ENCODE data around the gene MAG.

Gene MAG

GRCh38 chr19:35299523-35300338 is 7.8 kb downstream of the MAG start:
- DNase-seq = peak in 1 of 2 experiments; percentile 72

- DNase-seq = no peak
Observed at GRCh38 chr19:35300339-35300649, 8.3 kb downstream of the MAG start.

- DNase-seq = no peak
Observed at GRCh38 chr19:35301961-35302360, 10.0 kb downstream of the MAG start.

- no peak for DNase-seq
Observed at GRCh38 chr19:35302446-35302845, 10.5 kb downstream of the MAG start.

GRCh38 chr19:35303357-35303915 is 11.5 kb downstream of the MAG start:
- DNase-seq = no peak

GRCh38 chr19:35304036-35304435 is 12.1 kb downstream of the MAG start:
- DNase-seq = no peak

- DNase-seq = no peak
Observed at GRCh38 chr19:35305181-35305580, 13.2 kb downstream of the MAG start.

- peak; percentile 33 to 69 for DNase-seq
Observed at GRCh38 chr19:35306473-35307246, 14.7 kb downstream of the MAG start.

- DNase-seq = no peak
Observed at GRCh38 chr19:35307931-35308330, 16.0 kb downstream of the MAG start.

- DNase-seq = no peak
Observed at GRCh38 chr19:35308910-35309309, 16.9 kb downstream of the MAG start.

GRCh38 chr19:35309481-35310279 is 17.7 kb downstream of the MAG start:
- no peak for DNase-seq

GRCh38 chr19:35310331-35310730 is 18.4 kb downstream of the MAG start:
- no peak for DNase-seq

- DNase-seq = no peak
Observed at GRCh38 chr19:35310811-35311465, 19.0 kb downstream of the MAG start.

- no peak for DNase-seq
Observed at GRCh38 chr19:35311901-35312665, 20.1 kb downstream of the MAG start.

- no peak for DNase-seq
Observed at GRCh38 chr19:35313587-35313986, 21.6 kb downstream of the MAG start.

GRCh38 chr19:35314031-35314430 is 22.1 kb downstream of the MAG start:
- no peak for DNase-seq

- DNase-seq = no peak
Observed at GRCh38 chr19:35314858-35315470, 23.0 kb downstream of the MAG start.

- DNase-seq = no peak
Observed at GRCh38 chr19:35315883-35316282, 23.9 kb downstream of the MAG start.

- DNase-seq = no peak
Observed at GRCh38 chr19:35316560-35316959, 24.6 kb downstream of the MAG start.

GRCh38 chr19:35317464-35318043 is 25.6 kb downstream of the MAG start:
- DNase-seq = no peak

Data from NCI-H526 (cell line).